HUES6 (cell line): Measurements from ENCODE around the gene PTCHD4.

Experiments
- H3K27ac ChIP-seq: 2 replicates; pipeline ENCODE4 v1.7.0; 2013; ENCODE audit warnings: low read depth, mild to moderate bottlenecking, low read length, inconsistent platforms
- H3K27me3 ChIP-seq: 2 replicates; pipeline ENCODE4 v1.6.1; 2013; ENCODE audit warnings: low read length; ENCODE audit not compliant: control insufficient read depth, insufficient read depth
- H3K36me3 ChIP-seq: 2 replicates; pipeline ENCODE4 v1.6.1; 2013; ENCODE audit warnings: low read length; ENCODE audit not compliant: control insufficient read depth, insufficient read depth
- H3K4me1 ChIP-seq: 2 replicates; pipeline ENCODE4 v1.6.1; 2013; ENCODE audit warnings: low read length; ENCODE audit not compliant: control insufficient read depth, insufficient read depth
- H3K4me3 ChIP-seq: 2 replicates; pipeline ENCODE4 v1.5.1; 2013; ENCODE audit warnings: low read depth, low read length
- H3K9ac ChIP-seq: one replicate; pipeline ENCODE4 v1.6.1; 2013; ENCODE audit warnings: mild to moderate bottlenecking, low read length
- H3K9me3 ChIP-seq: 2 replicates; pipeline ENCODE4 v1.6.1; 2013; ENCODE audit warnings: low read depth, low read length; ENCODE audit not compliant: control insufficient read depth, insufficient read depth

PTCHD4 gene

DNA sequence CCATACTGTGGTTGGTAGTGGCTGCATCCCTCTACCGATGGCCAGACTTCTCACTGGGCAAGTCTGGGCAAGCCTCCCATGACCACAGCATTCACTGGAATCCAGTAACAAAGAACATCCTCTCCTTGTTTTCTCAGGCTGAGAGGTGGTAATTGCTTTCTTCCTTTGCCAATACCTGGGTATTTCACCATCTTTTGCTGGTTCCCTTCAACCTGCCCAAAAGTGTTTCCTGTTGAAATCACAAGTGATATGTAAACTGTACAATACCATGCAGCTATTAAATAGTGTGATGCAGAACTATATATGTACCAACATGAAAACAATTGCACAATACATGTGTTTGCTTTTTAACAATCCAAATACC, at the start of gene PTCHD4:
Gene PTCHD4, minus strand, starts transcription at position 55 of the 364 bp plus-strand sequence. CDS start 42,240 bp downstream, outside the sequence.
- Histone ChIP-seq H3K9me3 (no peaks in the 10 kb centered on the region), H3K4me3 (peak within 1 kb of the TSS; percentile 82), H3K27ac (peak within 1 kb of the TSS; percentile 91), H3K9ac (peak within 1 kb of the TSS; percentile 95), H3K27me3 (no peaks in the 10 kb centered on the region), H3K36me3 (no peaks in the 10 kb centered on the region; the same call in 1 of the 2 replicates), H3K4me1 (peaks cover 27% of the 10 kb centered on the region)

DNA sequence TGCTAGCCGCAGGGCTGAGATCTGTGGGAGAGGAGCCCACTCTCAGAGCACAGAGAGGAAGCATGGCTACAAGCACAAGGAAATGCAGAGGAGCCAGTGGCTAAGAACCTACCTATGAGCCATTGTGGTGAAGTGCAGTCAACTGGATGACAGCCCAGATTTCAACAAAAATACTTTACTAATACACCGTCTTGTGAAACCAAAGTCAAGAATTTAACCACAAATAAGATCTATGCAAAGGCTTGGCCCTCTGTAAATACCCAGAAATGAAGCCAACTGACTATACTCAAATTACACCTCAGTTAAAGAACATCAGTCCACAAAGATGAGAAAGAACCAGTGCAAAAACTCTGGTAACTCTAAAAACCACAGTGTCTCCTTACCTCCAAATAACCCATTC, 40.1 kb upstream of the PTCHD4 start:
- Histone ChIP-seq H3K27me3 (no peaks in the 10 kb centered on the region), H3K9ac (no peak overlapping the region), H3K4me1 (no peaks in the 10 kb centered on the region), H3K27ac (no peak overlapping the region), H3K9me3 (peaks cover 29% of the 10 kb centered on the region), H3K4me3 (no peak overlapping the region), H3K36me3 (no peaks in the 10 kb centered on the region)

DNA sequence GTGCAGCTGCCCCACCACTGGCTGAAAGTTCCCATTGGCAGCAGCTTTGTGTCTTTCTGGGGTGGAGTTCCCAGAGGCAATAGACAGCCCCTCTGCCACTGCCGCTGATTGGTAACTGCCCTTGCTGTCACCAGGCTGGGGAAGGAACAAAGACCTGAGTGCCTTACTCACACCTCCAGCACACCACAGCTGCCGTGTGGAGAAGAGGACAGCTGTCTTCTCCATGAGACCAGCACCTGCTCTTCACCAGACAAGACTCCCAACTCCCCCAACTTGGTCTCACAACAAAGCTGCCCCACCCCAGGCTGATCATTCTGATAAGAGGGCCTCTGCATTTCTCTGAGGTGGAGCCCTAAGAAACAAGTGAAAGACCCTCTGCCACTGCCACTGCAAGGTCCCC, 39.7 kb upstream of the PTCHD4 start:
- Histone ChIP-seq H3K9ac (no peak overlapping the region), H3K4me1 (0 out of 2 replicates have a peak, but pooled peaks cover 3% of the 10 kb centered on the region), H3K9me3 (peaks cover 29% of the 10 kb centered on the region), H3K27ac (no peak overlapping the region), H3K27me3 (no peaks in the 10 kb centered on the region), H3K36me3 (no peaks in the 10 kb centered on the region), H3K4me3 (no peak overlapping the region)

DNA sequence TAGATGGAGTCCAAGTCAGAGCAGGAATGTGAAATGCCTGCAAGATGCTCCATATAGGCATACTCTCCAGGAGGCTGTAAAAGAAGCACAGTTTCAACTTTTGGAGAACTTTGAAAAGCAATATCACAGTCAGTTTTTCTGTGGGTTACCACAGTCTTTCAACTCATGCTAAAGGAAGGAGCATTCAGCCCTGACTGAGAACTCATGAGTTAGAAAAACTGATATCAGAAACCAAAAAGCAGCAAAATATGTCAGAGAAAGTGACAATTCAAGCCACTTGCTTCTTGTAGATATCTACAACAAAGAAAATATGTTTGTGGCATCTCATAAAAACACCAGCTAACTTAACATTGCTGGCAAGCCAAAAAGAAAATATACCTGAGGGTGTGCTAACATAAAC, 36.1 kb upstream of the PTCHD4 start:
- H3K27ac ChIP-seq: no peak overlapping the region
- H3K9me3 ChIP-seq: peaks cover 12% of the 10 kb centered on the region; the same call in 1 of the 2 replicates
- no peak overlapping the region for H3K9ac ChIP-seq

DNA sequence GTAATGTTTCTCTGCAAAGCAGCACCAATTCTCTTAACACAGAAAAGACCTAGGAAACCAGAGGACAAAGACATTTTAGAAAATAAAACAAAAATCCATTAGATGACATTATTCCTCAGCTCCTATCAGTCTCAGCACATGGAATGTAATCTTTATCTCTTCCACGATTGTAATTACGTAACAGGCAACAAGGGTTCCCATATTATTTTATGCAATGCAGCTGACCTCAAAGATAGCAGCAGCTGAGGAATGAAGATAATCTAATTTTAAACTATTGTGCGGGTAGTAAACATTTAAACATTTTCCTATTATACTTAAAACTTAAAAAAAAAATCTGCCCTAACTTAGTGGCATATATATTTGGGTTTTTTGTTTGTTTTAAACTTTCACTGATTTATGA, 33.0 kb upstream of the PTCHD4 start:
- H3K36me3 ChIP-seq: no peaks in the 10 kb centered on the region
- no peaks in the 10 kb centered on the region for H3K9me3 ChIP-seq

More for the DNA sequence above, 36.1 kb upstream of the PTCHD4 start:
- H3K27me3 ChIP-seq: no peaks in the 10 kb centered on the region
- 0 out of 2 replicates have a peak, but pooled peaks cover 3% of the 10 kb centered on the region for H3K4me1 ChIP-seq
- H3K36me3 ChIP-seq: no peaks in the 10 kb centered on the region
- H3K4me3 ChIP-seq: no peak overlapping the region

DNA sequence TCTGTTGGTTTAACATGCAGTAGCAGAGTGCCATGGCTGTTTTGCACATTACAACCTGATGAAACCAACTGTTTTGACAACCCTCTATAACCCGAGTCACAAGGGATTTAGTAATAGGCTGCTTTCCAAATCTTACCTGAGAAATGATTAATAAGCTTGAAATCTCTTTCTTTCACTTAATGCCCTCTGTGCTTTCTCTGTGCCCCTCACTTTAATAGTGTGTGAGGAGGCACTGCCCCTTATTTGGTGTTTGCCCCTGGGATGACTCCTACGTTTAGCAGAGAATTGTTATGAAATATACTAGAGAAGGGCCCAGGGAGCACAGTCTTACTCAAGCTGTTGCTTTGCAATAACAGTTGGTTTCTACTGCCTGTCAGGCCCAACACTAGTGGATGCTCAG, 31.0 kb upstream of the PTCHD4 start:
- H3K9me3 ChIP-seq: no peaks in the 10 kb centered on the region
- no peak overlapping the region for H3K27ac ChIP-seq
- no peak overlapping the region for H3K9ac ChIP-seq
- no peaks in the 10 kb centered on the region for H3K36me3 ChIP-seq
- no peak overlapping the region for H3K4me3 ChIP-seq
- no peaks in the 10 kb centered on the region for H3K27me3 ChIP-seq
- 0 out of 2 replicates have a peak, but pooled peaks cover 3% of the 10 kb centered on the region for H3K4me1 ChIP-seq

More for the DNA sequence above, 33.0 kb upstream of the PTCHD4 start:
- Histone ChIP-seq H3K9ac (no peak overlapping the region), H3K27ac (no peak overlapping the region), H3K27me3 (no peaks in the 10 kb centered on the region), H3K4me1 (0 out of 2 replicates have a peak, but pooled peaks cover 3% of the 10 kb centered on the region), H3K4me3 (no peak overlapping the region)

DNA sequence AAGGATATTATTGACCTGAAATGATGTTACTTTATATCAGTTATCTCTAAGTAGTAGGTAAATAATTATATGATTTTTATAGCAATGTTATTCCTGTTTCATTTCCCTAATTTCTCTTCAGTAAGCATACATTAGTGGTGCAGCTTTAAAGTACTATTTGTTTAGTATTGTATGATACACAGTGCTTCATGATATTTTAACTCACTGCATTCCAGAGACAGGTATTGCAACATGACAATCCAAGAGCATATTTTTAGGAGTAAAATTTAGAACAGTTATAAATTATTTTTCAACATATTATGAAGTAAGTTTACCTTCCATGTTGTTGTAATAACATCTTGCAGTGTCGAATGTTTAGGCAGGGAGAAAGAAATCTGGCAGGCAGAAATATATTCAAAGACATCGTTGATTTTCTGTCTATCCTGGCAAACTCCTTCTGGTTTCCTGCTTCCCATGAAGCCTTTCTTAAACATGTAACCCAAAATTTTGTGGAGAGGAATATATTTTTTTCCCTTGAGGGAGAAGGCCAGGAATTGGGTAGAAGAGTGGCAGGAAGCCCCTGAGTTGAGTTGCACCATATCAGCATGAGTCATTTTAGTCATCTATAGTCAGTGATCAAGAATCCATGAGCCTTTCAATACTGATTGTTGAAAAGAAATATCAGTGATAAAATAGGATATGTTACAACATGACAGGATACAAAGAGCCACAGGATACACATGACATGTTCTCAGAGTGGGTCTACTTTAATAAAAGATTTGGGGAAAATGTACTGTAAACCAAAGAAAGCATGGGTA, 29.0 kb upstream of the PTCHD4 start:
- Histone ChIP-seq H3K9me3 (no peaks in the 10 kb centered on the region), H3K36me3 (no peaks in the 10 kb centered on the region), H3K9ac (no peak overlapping the region), H3K27me3 (no peaks in the 10 kb centered on the region), H3K4me1 (peaks cover 13% of the 10 kb centered on the region), H3K27ac (no peak overlapping the region), H3K4me3 (no peak overlapping the region)

DNA sequence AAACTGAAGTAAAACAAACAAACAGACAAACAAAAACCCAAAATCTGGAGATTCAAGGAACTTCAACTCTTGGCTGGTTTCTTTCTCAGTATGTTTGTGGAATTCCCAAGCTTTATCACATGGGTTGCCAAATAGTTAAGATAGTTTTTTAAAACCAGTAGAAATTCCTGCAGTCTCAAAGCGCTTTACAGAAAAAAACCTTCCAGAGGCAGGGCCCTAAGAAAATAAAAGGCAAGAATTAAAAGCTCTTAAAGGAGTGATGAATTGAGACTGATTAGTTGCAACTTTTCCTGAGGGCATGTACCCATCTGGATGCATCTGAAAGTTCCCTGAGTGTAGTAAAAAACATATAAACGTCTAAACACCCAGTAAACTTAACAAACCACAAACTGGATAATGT, 25.9 kb upstream of the PTCHD4 start:
- no peak overlapping the region for H3K9ac ChIP-seq
- H3K4me3 ChIP-seq: no peak overlapping the region
- H3K36me3 ChIP-seq: no peaks in the 10 kb centered on the region
- no peak overlapping the region for H3K27ac ChIP-seq
- H3K9me3 ChIP-seq: no peaks in the 10 kb centered on the region
- H3K4me1 ChIP-seq: peaks cover 13% of the 10 kb centered on the region
- no peaks in the 10 kb centered on the region for H3K27me3 ChIP-seq

DNA sequence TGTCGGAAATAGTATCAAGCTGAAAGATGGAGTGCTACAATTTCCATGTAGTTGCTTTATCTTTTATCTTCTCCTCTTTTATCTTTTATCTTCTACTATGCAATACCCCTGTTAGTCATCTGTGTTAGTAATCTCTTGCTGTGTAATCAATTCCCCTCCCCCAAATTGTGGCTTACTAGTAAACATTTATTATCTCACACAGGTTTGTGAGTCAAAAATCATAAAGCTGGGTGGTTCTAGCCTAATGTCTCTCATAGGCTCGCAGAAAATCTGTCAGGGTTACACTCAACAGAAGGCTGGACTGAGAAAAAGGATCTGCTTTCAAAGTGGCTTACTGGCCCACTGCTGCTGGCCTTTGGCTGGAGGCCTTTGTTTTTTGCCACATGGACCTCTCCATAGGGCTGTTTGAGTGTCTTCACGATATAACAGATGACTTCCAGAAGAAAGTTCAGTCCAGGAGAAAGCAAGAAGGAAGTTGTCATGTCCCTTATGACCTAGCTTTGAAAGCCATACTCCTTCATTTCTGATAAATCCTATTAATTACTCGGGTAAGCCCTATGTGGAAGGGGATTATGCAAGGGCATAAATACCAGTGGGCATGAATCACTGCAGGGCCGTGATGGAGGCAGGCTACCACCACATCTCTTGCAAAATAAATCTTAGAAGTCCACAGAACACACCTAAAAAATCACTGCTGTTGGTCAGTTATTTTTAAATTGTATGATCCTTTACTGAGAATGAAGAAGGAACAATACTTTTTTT, 24.5 kb upstream of the PTCHD4 start:
- H3K27ac ChIP-seq: no peak overlapping the region
- no peaks in the 10 kb centered on the region for H3K36me3 ChIP-seq
- H3K9me3 ChIP-seq: no peaks in the 10 kb centered on the region
- H3K27me3 ChIP-seq: no peaks in the 10 kb centered on the region
- no peak overlapping the region for H3K4me3 ChIP-seq
- peaks cover 13% of the 10 kb centered on the region for H3K4me1 ChIP-seq
- no peak overlapping the region for H3K9ac ChIP-seq

DNA sequence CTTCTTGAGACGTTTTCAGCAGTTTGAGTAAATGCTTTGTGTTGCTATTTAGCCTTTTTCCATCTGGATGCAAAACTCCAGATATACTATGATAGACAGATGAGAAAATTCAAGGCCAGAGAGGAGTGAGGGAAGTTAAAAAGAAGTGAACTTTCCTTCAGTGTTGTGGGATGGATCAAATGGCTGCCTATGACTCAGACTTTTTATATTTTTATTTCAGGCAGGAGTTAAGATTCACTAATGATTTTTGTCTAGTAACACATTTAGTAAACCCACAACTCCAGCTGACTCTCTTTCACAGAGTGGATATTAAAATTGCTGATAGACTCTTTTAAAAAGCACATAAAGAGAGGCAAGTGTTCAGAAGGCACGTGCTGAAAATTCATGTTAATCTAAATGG, 23.2 kb upstream of the PTCHD4 start:
- no peak overlapping the region for H3K4me3 ChIP-seq
- no peak overlapping the region for H3K9ac ChIP-seq
- no peak overlapping the region for H3K27ac ChIP-seq
- peaks cover 13% of the 10 kb centered on the region for H3K4me1 ChIP-seq
- no peaks in the 10 kb centered on the region for H3K9me3 ChIP-seq
- H3K27me3 ChIP-seq: no peaks in the 10 kb centered on the region
- no peaks in the 10 kb centered on the region for H3K36me3 ChIP-seq

DNA sequence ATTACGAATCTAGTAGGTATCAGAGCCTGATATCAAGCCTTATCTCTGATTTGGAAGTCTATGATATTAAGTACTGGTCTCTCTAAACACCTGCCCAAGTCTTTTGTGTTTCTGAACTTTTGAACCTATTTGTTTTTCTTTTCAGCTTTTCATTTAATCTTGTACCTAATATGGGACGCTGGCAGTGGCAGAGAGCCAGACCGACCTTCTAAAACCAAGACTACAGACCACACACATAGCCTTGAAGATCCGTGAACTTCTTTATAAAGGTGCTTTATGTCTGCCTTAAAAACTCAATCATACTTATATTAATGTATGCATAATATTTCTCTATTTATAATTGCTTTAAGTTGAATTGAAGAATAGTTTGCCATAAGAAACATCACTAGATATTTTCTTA, 12.6 kb upstream of the PTCHD4 start:
- no peak overlapping the region for H3K4me3 ChIP-seq
- H3K27ac ChIP-seq: no peak overlapping the region
- H3K9me3 ChIP-seq: no peaks in the 10 kb centered on the region
- no peaks in the 10 kb centered on the region for H3K27me3 ChIP-seq
- H3K4me1 ChIP-seq: no peaks in the 10 kb centered on the region
- no peaks in the 10 kb centered on the region for H3K36me3 ChIP-seq
- no peak overlapping the region for H3K9ac ChIP-seq
